ENCODE measurements around the gene APOBEC3B. TPM values are rescaled to one million over a fixed set of nuclear protein-coding genes. Genes with fewer than 3 reads are reported as not detected.
"Not testable (repeated sequence)": the region's sequence is repeated elsewhere in the genome, so short reads cannot be mapped to it uniquely, and the experiment has no call there.

APOBEC3B gene
- total and polyA plus RNA-seq, 2 of the 8 experiments (the other 6 are each of a cell fraction or from before 2014, with no cell fraction given) = 14.2 to 74.9 TPM

DNA sequence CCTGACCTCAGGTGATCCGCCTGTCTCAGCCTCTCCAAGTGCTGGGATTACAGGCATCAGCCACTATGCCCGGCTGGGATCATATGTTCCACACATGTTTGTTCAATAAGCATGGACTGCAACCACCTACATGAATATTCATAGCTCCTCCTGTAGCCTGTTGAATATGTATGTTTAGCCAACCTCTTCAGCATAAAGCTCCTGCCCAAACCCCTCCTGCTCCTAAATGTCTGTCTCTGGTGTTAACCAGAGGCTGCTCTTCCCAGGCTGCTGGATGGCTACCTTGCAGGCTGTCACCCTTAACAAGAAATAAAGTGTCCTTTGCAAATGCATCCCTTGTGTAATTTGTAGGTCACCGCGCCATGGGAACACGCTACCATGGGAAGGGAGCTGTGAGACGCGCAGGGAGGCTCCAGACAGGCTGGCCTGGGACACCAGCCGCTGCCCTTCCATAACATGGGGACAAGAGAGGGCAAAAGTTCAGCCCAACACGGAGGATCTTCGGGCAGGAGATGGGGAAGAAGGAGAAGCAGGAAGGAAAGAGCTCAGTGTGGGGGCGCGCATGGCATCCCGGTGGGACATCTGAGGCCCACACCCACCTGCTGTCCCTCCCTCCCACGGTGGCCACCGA, 38.0 kb downstream of the APOBEC3B start:
- not testable (repeated sequence) for H3K14ac ChIP-seq (ENCODE audit: insufficient read length); H4K20me1 ChIP-seq (replicated peaks in 1 of 2; ENCODE audit: control insufficient read depth in 1 of 2, insufficient read depth in 2 of 2, low read length in 2 of 2); H3K23me2 ChIP-seq (ENCODE audit: low read depth, low read length); H3K27me3 ChIP-seq (replicated peaks in 1 of 4; ENCODE audit: control insufficient read depth in 3 of 4, extremely low read depth in 1 of 4, insufficient read depth in 3 of 4, low read length in 3 of 4); H3K56ac ChIP-seq (replicated peaks; ENCODE audit: insufficient read length, low read depth, low read length); H3K9ac ChIP-seq (replicated peaks in 1 of 4; ENCODE audit: extremely low read depth in 1 of 4, low read depth in 3 of 4, low read length in 3 of 4); H2BK5ac ChIP-seq (ENCODE audit: low read depth, low read length); H2AK5ac ChIP-seq (ENCODE audit: low read depth, low read length); H3K27ac ChIP-seq (ENCODE audit: low read depth, low read length); H3K36me3 ChIP-seq (ENCODE audit: control insufficient read depth in 2 of 4, insufficient read depth in 4 of 4, low read length in 3 of 4); H3K4ac ChIP-seq (replicated peaks; ENCODE audit: insufficient read length, low read depth, low read length); H3K79me1 ChIP-seq (ENCODE audit: low read depth, low read length); FAIRE-seq; H2BK120ac ChIP-seq (replicated peaks; ENCODE audit: low read depth, low read length); H4K91ac ChIP-seq (replicated peaks; ENCODE audit: insufficient read length, low read length); H2BK20ac ChIP-seq (ENCODE audit: low read length); H4K8ac ChIP-seq (ENCODE audit: extremely low read depth, insufficient read depth, low read length); H3K23ac ChIP-seq (ENCODE audit: insufficient read length); H2BK15ac ChIP-seq (ENCODE audit: low read length); H3K18ac ChIP-seq (ENCODE audit: extremely low read depth, low read length); H2AFZ ChIP-seq (ENCODE audit: low read length); H2BK12ac ChIP-seq (ENCODE audit: low read depth, low read length); H3K9me3 ChIP-seq (ENCODE audit: insufficient read depth in 2 of 2, low read depth in 1 of 2, low read length in 1 of 2)
- peaks cover 0 to 13% of the 10 kb centered on the region in 2 experiments; a peak in 2 of 4 replicates for H3K79me2 ChIP-seq (ENCODE audit: control insufficient read depth in 1 of 2, insufficient read depth in 2 of 2, low read length in 2 of 2)
- POLR2A ChIA-PET (ENCODE audit: partially characterized antibody) = interaction anchor here (0.9 to 1.8 kb wide), 5 partner anchors 19 to 299 kb away, joined by 3 to 7 read pairs (median 4); partner anchors contain the start of genes APOBEC3B, APOBEC3F and RPL3
- peak overlapping the region in 2 of 4 experiments; percentile 12 to 34; a peak in 2 of 8 replicates for H3K4me3 ChIP-seq (ENCODE audit: extremely low read depth in 1 of 4, insufficient read depth in 2 of 4, low read depth in 3 of 4, low read length in 4 of 4)
- peak overlapping the region; percentile 57 to 65 for H3K4me2 ChIP-seq (ENCODE audit: insufficient read depth in 1 of 2, low read depth in 2 of 2, low read length in 2 of 2)
- H4K5ac ChIP-seq (ENCODE audit: insufficient read length, low read depth, low read length) = peak overlapping the region; percentile 51
- DNase-seq (ENCODE audit: low read depth in 1 of 2, low spot score in 2 of 2) = peak in 1 of 2 experiments; percentile 66
- 51% methylated on average over 13 of the region's 15 CpGs; no CpG with 5 or more reads in 1 of the 2 experiments for WGBS, 2 experiments (ENCODE audit: extremely low coverage in 1 of 2, insufficient coverage in 1 of 2, insufficient read length in 1 of 2, insufficient replicate concordance in 2 of 2, low coverage in 1 of 2, low lambda C conversion rate in 2 of 2, missing lambda C conversion rate in 1 of 2)
- H3K4me1 ChIP-seq (replicated peaks in 1 of 4; ENCODE audit: control insufficient read depth in 3 of 4, insufficient read depth in 4 of 4, low read length in 3 of 4) = peaks cover 2 to 29% (median 22%) of the 10 kb centered on the region in 4 experiments
- 0 out of 2 replicates have a peak, but pooled peaks have one; percentile 8 for TF ChIP-seq POU5F1 (IDR thresholded peaks at IDR 0.05; ENCODE audit: low read depth, low read length)
- CTCF ChIA-PET (ENCODE audit: partially characterized antibody) = interaction anchor here (0.6 to 1.5 kb wide), 6 partner anchors 17 to 682 kb away, joined by 3 read pairs; no protein-coding TSS in a partner anchor
